ENCODE measurements around the gene SIRPG.
"Not testable (repeated sequence)": the region's sequence is repeated elsewhere in the genome, so short reads cannot be mapped to it uniquely, and the experiment has no call there.

SIRPG gene

GRCh38 chr20:1618954-1619540 lies 38.5 kb downstream of the SIRPG start:
- ChIA-PET CTCF (no interaction called here), POLR2A (ENCODE audit: low non-redundant PET) (no interaction called here)
- no peak for DNase-seq (ENCODE audit: low spot score)
- TF ChIP-seq, protein P1, sequence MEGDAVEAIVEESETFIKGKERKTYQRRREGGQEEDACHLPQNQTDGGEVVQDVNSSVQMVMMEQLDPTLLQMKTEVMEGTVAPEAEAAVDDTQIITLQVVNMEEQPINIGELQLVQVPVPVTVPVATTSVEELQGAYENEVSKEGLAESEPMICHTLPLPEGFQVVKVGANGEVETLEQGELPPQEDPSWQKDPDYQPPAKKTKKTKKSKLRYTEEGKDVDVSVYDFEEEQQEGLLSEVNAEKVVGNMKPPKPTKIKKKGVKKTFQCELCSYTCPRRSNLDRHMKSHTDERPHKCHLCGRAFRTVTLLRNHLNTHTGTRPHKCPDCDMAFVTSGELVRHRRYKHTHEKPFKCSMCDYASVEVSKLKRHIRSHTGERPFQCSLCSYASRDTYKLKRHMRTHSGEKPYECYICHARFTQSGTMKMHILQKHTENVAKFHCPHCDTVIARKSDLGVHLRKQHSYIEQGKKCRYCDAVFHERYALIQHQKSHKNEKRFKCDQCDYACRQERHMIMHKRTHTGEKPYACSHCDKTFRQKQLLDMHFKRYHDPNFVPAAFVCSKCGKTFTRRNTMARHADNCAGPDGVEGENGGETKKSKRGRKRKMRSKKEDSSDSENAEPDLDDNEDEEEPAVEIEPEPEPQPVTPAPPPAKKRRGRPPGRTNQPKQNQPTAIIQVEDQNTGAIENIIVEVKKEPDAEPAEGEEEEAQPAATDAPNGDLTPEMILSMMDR (conservative IDR thresholded peaks at IDR 0.05; ENCODE audit: low read depth), result no peak
- no peak overlapping the region for H3K27ac ChIP-seq

DNA sequence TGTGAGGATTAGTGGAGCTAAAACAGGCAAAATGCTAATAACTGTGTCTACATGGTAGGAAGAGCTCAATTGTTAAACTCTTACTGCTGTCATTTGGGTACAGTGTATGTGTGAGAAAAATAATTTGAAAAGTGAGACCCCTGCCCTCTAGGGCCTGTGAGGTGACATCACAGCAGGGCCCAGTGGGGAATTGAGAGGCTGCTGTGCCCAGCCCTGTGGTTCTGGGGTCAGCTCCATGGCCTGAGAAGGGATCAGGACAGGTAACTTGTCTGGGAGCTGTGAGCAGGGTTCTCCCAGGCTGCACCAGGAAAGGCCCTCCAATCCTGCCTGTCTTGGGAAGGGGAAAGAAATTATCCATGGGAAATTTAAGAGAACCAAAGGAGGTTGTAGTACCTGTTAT lies 39.1 kb downstream of the SIRPG start:
- H3K27ac ChIP-seq, result no peak overlapping the region
- TF ChIP-seq, protein P1 (conservative IDR thresholded peaks at IDR 0.05; ENCODE audit: low read depth), result no peak
- ChIA-PET POLR2A (ENCODE audit: low non-redundant PET) (no interaction called here), CTCF (no interaction called here)
- DNase-seq (ENCODE audit: low spot score), result no peak

GRCh38 chr20:1616858-1617434 lies 40.6 kb downstream of the SIRPG start:
- TF ChIP-seq, protein P1 (conservative IDR thresholded peaks at IDR 0.05; ENCODE audit: low read depth), result no peak
- POLR2A ChIA-PET (ENCODE audit: low non-redundant PET), result no interaction called here
- DNase-seq (ENCODE audit: low spot score), result no peak
- CTCF ChIA-PET, result no interaction called here
- H3K27ac ChIP-seq, result no peak overlapping the region

DNA sequence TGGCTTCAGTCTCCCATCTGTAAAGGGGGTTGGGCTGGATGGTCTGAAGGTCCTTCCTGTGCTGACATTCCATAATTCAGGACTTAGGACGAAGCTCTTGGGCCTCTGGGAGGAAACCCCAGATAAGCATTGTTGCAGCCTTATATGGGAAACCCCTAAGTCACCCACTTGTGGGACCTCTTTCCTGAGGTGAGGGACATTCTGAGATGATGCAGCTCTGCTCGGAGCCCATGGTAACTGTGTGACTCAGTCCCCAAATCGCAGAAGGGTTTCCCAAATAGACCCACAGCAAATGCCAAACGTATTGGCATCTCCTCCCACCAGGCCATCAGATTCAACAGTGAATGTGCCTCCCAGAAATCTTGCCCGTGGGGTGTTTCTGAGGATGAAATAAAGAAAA lies 47.2 kb downstream of the SIRPG start:
- CTCF ChIA-PET; DNase-seq (ENCODE audit: low spot score); H3K27ac ChIP-seq; POLR2A ChIA-PET (ENCODE audit: low non-redundant PET): not testable (repeated sequence)

DNA sequence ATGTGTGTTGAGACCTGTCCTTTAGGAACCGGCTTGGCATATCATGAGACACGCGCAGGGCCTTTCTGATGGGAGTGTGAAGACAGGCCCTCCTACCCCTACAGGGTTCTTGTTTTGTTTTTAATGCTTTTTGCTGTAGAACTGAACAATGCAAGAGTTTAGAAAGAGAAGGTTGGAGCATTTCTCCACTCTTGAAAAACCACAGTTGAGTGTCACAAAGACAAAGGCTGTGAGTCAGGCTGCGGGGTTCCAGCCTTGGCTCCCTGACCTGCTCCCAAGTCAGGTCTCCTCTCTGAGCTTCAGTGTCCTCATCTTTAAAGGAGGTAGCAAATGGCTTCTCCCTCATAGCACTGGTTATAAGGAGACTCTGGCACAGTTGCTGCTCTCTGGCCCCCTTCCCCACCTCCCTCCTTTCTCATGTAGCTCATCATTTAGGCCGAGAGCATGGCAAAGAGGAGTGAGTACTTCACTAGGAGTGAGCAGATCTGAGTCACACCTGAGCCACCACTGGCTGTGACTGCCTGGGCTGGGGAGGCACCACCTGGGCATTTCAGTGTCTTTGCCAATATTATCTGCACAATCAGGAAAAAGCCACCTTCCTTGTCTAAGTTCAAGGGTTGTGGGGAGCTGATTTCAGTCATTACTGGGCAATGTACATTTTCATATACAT lies 48.8 kb downstream of the SIRPG start:
- H3K27ac ChIP-seq; CTCF ChIA-PET; POLR2A ChIA-PET (ENCODE audit: low non-redundant PET); DNase-seq (ENCODE audit: low spot score): not testable (repeated sequence)

- DNase-seq (ENCODE audit: low spot score), result no peak
- ChIA-PET POLR2A (ENCODE audit: low non-redundant PET) (no interaction called here), CTCF (no interaction called here)
- no peak overlapping the region for H3K27ac ChIP-seq
- TF ChIP-seq, protein P1 (conservative IDR thresholded peaks at IDR 0.05; ENCODE audit: low read depth), result no peak
Observed at GRCh38 chr20:1600736-1601135, 56.8 kb downstream of the SIRPG start.

- DNase-seq (ENCODE audit: low spot score), result no peak
- no peak overlapping the region for H3K27ac ChIP-seq
- TF ChIP-seq, protein P1 (conservative IDR thresholded peaks at IDR 0.05; ENCODE audit: low read depth), result no peak
- ChIA-PET POLR2A (ENCODE audit: low non-redundant PET) (no interaction called here), CTCF (no interaction called here)
Observed at GRCh38 chr20:1595333-1595732, 62.2 kb downstream of the SIRPG start.
